Measurements from ENCODE around the gene SHROOM3.

Gene SHROOM3

GRCh38 chr4:76782837-76783236 is 347.8 kb downstream of the SHROOM3 start:
- H3K9me3 ChIP-seq (ENCODE audit: control extremely low read depth in 1 of 5, control insufficient read depth in 4 of 5, insufficient read depth in 2 of 5, low read depth in 1 of 5, low read length in 4 of 5) = no peaks in the 10 kb centered on the region
- H3K27me3 ChIP-seq (replicated peaks in 2 of 5; ENCODE audit: control insufficient read depth in 4 of 5, insufficient read depth in 5 of 5, low read length in 4 of 5) = no peaks in the 10 kb centered on the region
- POLR2A ChIA-PET = no interaction called here
- no peak for DNase-seq
- no peak overlapping the region for H3K4me3 ChIP-seq (ENCODE audit: control insufficient read depth in 1 of 7, extremely low read depth in 1 of 7, insufficient read depth in 4 of 7, low read depth in 2 of 7, low read length in 6 of 7)
- H3K27ac ChIP-seq (ENCODE audit: insufficient read depth in 1 of 2, low read depth in 1 of 2, low read length in 2 of 2, poor library complexity in 1 of 2, severe bottlenecking in 2 of 2) = no peak overlapping the region
- 100% methylated on average over 1 of the region's 1 CpG for WGBS (ENCODE audit: insufficient coverage)
- H3K4me1 ChIP-seq (ENCODE audit: control extremely low read depth in 1 of 4, control insufficient read depth in 4 of 4, insufficient read depth in 4 of 4, low read length in 3 of 4) = no peaks in the 10 kb centered on the region
- CTCF ChIA-PET = interaction anchor here (1.3 kb wide), 1 partner anchor 26 kb away, joined by 3 read pairs; no protein-coding TSS in a partner anchor
- H3K36me3 ChIP-seq (ENCODE audit: control insufficient read depth in 4 of 4, insufficient read depth in 4 of 4, low read length in 3 of 4) = no peaks in the 10 kb centered on the region

GRCh38 chr4:76783836-76784235 is 348.8 kb downstream of the SHROOM3 start:
- ChIA-PET POLR2A (no interaction called here), CTCF (interaction anchor here (0.6 kb wide), 1 partner anchor 175 kb away, joined by 3 read pairs; no protein-coding TSS in a partner anchor)
- Histone ChIP-seq H3K4me1 (ENCODE audit: control extremely low read depth in 1 of 4, control insufficient read depth in 4 of 4, insufficient read depth in 4 of 4, low read length in 3 of 4) (no peaks in the 10 kb centered on the region), H3K27ac (ENCODE audit: insufficient read depth in 1 of 2, low read depth in 1 of 2, low read length in 2 of 2, poor library complexity in 1 of 2, severe bottlenecking in 2 of 2) (no peak overlapping the region), H3K36me3 (ENCODE audit: control insufficient read depth in 4 of 4, insufficient read depth in 4 of 4, low read length in 3 of 4) (no peaks in the 10 kb centered on the region), H3K4me3 (ENCODE audit: control insufficient read depth in 1 of 7, extremely low read depth in 1 of 7, insufficient read depth in 4 of 7, low read depth in 2 of 7, low read length in 6 of 7) (no peak overlapping the region), H3K27me3 (replicated peaks in 2 of 5; ENCODE audit: control insufficient read depth in 4 of 5, insufficient read depth in 5 of 5, low read length in 4 of 5) (no peaks in the 10 kb centered on the region), H3K9me3 (ENCODE audit: control extremely low read depth in 1 of 5, control insufficient read depth in 4 of 5, insufficient read depth in 2 of 5, low read depth in 1 of 5, low read length in 4 of 5) (no peaks in the 10 kb centered on the region)
- WGBS (ENCODE audit: insufficient coverage) = 98% methylated on average over 4 of the region's 4 CpGs
- DNase-seq = no peak

GRCh38 chr4:76784237-76784636 is 349.2 kb downstream of the SHROOM3 start:
- 71% methylated on average over 1 of the region's 2 CpGs for WGBS (ENCODE audit: insufficient coverage)
- DNase-seq = no peak
- H3K36me3 ChIP-seq (ENCODE audit: control insufficient read depth in 4 of 4, insufficient read depth in 4 of 4, low read length in 3 of 4) = no peaks in the 10 kb centered on the region
- no peak overlapping the region for H3K27ac ChIP-seq (ENCODE audit: insufficient read depth in 1 of 2, low read depth in 1 of 2, low read length in 2 of 2, poor library complexity in 1 of 2, severe bottlenecking in 2 of 2)
- no peaks in the 10 kb centered on the region for H3K27me3 ChIP-seq (replicated peaks in 2 of 5; ENCODE audit: control insufficient read depth in 4 of 5, insufficient read depth in 5 of 5, low read length in 4 of 5)
- H3K4me3 ChIP-seq (ENCODE audit: control insufficient read depth in 1 of 7, extremely low read depth in 1 of 7, insufficient read depth in 4 of 7, low read depth in 2 of 7, low read length in 6 of 7) = no peak overlapping the region
- H3K9me3 ChIP-seq (ENCODE audit: control extremely low read depth in 1 of 5, control insufficient read depth in 4 of 5, insufficient read depth in 2 of 5, low read depth in 1 of 5, low read length in 4 of 5) = peaks cover 0 to under 1% (median 0%) of the 10 kb centered on the region in 5 experiments
- H3K4me1 ChIP-seq (ENCODE audit: control extremely low read depth in 1 of 4, control insufficient read depth in 4 of 4, insufficient read depth in 4 of 4, low read length in 3 of 4) = no peaks in the 10 kb centered on the region
- POLR2A ChIA-PET = no interaction called here
- CTCF ChIA-PET = interaction anchor here (0.6 kb wide), 1 partner anchor 175 kb away, joined by 3 read pairs; no protein-coding TSS in a partner anchor

- Histone ChIP-seq H3K27me3 (replicated peaks in 2 of 5; ENCODE audit: control insufficient read depth in 4 of 5, insufficient read depth in 5 of 5, low read length in 4 of 5) (no peaks in the 10 kb centered on the region), H3K36me3 (ENCODE audit: control insufficient read depth in 4 of 4, insufficient read depth in 4 of 4, low read length in 3 of 4) (no peaks in the 10 kb centered on the region), H3K9me3 (ENCODE audit: control extremely low read depth in 1 of 5, control insufficient read depth in 4 of 5, insufficient read depth in 2 of 5, low read depth in 1 of 5, low read length in 4 of 5) (peaks cover 0 to 2% (median 0%) of the 10 kb centered on the region in 5 experiments), H3K4me3 (ENCODE audit: control insufficient read depth in 1 of 7, extremely low read depth in 1 of 7, insufficient read depth in 4 of 7, low read depth in 2 of 7, low read length in 6 of 7) (no peak overlapping the region), H3K4me1 (ENCODE audit: control extremely low read depth in 1 of 4, control insufficient read depth in 4 of 4, insufficient read depth in 4 of 4, low read length in 3 of 4) (no peaks in the 10 kb centered on the region), H3K27ac (ENCODE audit: insufficient read depth in 1 of 2, low read depth in 1 of 2, low read length in 2 of 2, poor library complexity in 1 of 2, severe bottlenecking in 2 of 2) (no peak overlapping the region)
- ChIA-PET POLR2A (no interaction called here), CTCF (interaction anchor here (1.3 kb wide), 1 partner anchor 28 kb away, joined by 3 read pairs; no protein-coding TSS in a partner anchor)
- WGBS (ENCODE audit: insufficient coverage) = no CpG with 5 or more reads among the region's 1 CpG
- no peak for DNase-seq
Observed at GRCh38 chr4:76787898-76788297, 352.9 kb downstream of the SHROOM3 start.

GRCh38 chr4:76790377-76790776 is 355.3 kb downstream of the SHROOM3 start:
- Histone ChIP-seq H3K27me3 (replicated peaks in 2 of 5; ENCODE audit: control insufficient read depth in 4 of 5, insufficient read depth in 5 of 5, low read length in 4 of 5) (no peaks in the 10 kb centered on the region), H3K4me1 (ENCODE audit: control extremely low read depth in 1 of 4, control insufficient read depth in 4 of 4, insufficient read depth in 4 of 4, low read length in 3 of 4) (no peaks in the 10 kb centered on the region), H3K4me3 (ENCODE audit: control insufficient read depth in 1 of 7, extremely low read depth in 1 of 7, insufficient read depth in 4 of 7, low read depth in 2 of 7, low read length in 6 of 7) (no peak overlapping the region), H3K36me3 (ENCODE audit: control insufficient read depth in 4 of 4, insufficient read depth in 4 of 4, low read length in 3 of 4) (no peaks in the 10 kb centered on the region), H3K9me3 (ENCODE audit: control extremely low read depth in 1 of 5, control insufficient read depth in 4 of 5, insufficient read depth in 2 of 5, low read depth in 1 of 5, low read length in 4 of 5) (peaks cover 0 to 2% (median 0%) of the 10 kb centered on the region in 5 experiments), H3K27ac (ENCODE audit: insufficient read depth in 1 of 2, low read depth in 1 of 2, low read length in 2 of 2, poor library complexity in 1 of 2, severe bottlenecking in 2 of 2) (no peak overlapping the region)
- CTCF ChIA-PET = no interaction called here
- WGBS (ENCODE audit: insufficient coverage) = no CpG with 5 or more reads among the region's 1 CpG
- POLR2A ChIA-PET = no interaction called here
- DNase-seq = peak in 1 of 3 donors; percentile 13

DNA sequence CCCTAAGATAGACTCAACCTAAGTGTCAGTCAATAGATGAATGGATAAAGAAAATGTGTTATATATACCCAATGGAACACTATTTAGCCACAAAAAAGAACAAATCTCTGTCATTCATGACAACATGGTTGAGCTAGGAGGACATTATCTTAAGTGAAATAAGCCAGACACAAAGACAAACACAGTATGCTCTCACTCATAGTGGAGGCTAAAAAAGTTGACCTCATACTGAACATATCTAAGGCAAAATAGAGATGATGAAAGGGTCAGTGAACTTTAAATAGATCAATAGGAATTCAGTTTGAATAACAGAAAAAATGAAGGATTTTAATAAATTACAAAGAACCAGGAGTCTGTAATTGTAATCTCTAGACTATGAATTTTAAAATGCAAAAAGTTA is 356.4 kb downstream of the SHROOM3 start:
- no peaks in the 10 kb centered on the region for H3K27me3 ChIP-seq (replicated peaks in 2 of 5; ENCODE audit: control insufficient read depth in 4 of 5, insufficient read depth in 5 of 5, low read length in 4 of 5)
- ChIA-PET CTCF (no interaction called here), POLR2A (no interaction called here)
- peaks cover 0 to 2% (median 0%) of the 10 kb centered on the region in 5 experiments for H3K9me3 ChIP-seq (ENCODE audit: control extremely low read depth in 1 of 5, control insufficient read depth in 4 of 5, insufficient read depth in 2 of 5, low read depth in 1 of 5, low read length in 4 of 5)
- no peaks in the 10 kb centered on the region for H3K4me1 ChIP-seq (ENCODE audit: control extremely low read depth in 1 of 4, control insufficient read depth in 4 of 4, insufficient read depth in 4 of 4, low read length in 3 of 4)
- DNase-seq = no peak
- H3K4me3 ChIP-seq (ENCODE audit: control insufficient read depth in 1 of 7, extremely low read depth in 1 of 7, insufficient read depth in 4 of 7, low read depth in 2 of 7, low read length in 6 of 7) = no peak overlapping the region
- no peaks in the 10 kb centered on the region for H3K36me3 ChIP-seq (ENCODE audit: control insufficient read depth in 4 of 4, insufficient read depth in 4 of 4, low read length in 3 of 4)
- H3K27ac ChIP-seq (ENCODE audit: insufficient read depth in 1 of 2, low read depth in 1 of 2, low read length in 2 of 2, poor library complexity in 1 of 2, severe bottlenecking in 2 of 2) = no peak overlapping the region

- ChIA-PET POLR2A (no interaction called here), CTCF (no interaction called here)
- Histone ChIP-seq H3K4me3 (ENCODE audit: control insufficient read depth in 1 of 7, extremely low read depth in 1 of 7, insufficient read depth in 4 of 7, low read depth in 2 of 7, low read length in 6 of 7) (no peak overlapping the region), H3K27ac (ENCODE audit: insufficient read depth in 1 of 2, low read depth in 1 of 2, low read length in 2 of 2, poor library complexity in 1 of 2, severe bottlenecking in 2 of 2) (no peak overlapping the region), H3K9me3 (ENCODE audit: control extremely low read depth in 1 of 5, control insufficient read depth in 4 of 5, insufficient read depth in 2 of 5, low read depth in 1 of 5, low read length in 4 of 5) (peaks cover 0 to 2% (median 0%) of the 10 kb centered on the region in 5 experiments), H3K36me3 (ENCODE audit: control insufficient read depth in 4 of 4, insufficient read depth in 4 of 4, low read length in 3 of 4) (no peaks in the 10 kb centered on the region), H3K4me1 (ENCODE audit: control extremely low read depth in 1 of 4, control insufficient read depth in 4 of 4, insufficient read depth in 4 of 4, low read length in 3 of 4) (no peaks in the 10 kb centered on the region), H3K27me3 (replicated peaks in 2 of 5; ENCODE audit: control insufficient read depth in 4 of 5, insufficient read depth in 5 of 5, low read length in 4 of 5) (no peaks in the 10 kb centered on the region)
- DNase-seq = no peak
Observed at GRCh38 chr4:76792418-76792817, 357.4 kb downstream of the SHROOM3 start.
